A673 (cell line): ENCODE results near the gene SVIL.

ENCODE experiments used
- EZH2 ChIP-seq: fragments of 200-600 bp; sonication (generic); IDR thresholded peaks from 2 replicates; pipeline ENCODE4 v1.6.1; 2017; ENCODE audit warnings: borderline replicate concordance, low read depth, mild to moderate bottlenecking, mixed read lengths, antibody characterized with exemption, low read length; ENCODE audit not compliant: poor library complexity, severe bottlenecking
- TF ChIP-seq, protein P1 (sequence below): fragments of 300-800, 200-600 bp; sonication (generic); conservative IDR thresholded peaks from 2 replicates; pipeline ENCODE4 v1.5.1; 2017; ENCODE audit warnings: low read depth, mild to moderate bottlenecking, antibody characterized with exemption, low read length, moderate library complexity, mixed read lengths

GRCh38 chr10:29473087-29473356 is 161.7 kb downstream of the SVIL start:
- TF ChIP-seq EZH2, result no peak
- TF ChIP-seq, protein P1, sequence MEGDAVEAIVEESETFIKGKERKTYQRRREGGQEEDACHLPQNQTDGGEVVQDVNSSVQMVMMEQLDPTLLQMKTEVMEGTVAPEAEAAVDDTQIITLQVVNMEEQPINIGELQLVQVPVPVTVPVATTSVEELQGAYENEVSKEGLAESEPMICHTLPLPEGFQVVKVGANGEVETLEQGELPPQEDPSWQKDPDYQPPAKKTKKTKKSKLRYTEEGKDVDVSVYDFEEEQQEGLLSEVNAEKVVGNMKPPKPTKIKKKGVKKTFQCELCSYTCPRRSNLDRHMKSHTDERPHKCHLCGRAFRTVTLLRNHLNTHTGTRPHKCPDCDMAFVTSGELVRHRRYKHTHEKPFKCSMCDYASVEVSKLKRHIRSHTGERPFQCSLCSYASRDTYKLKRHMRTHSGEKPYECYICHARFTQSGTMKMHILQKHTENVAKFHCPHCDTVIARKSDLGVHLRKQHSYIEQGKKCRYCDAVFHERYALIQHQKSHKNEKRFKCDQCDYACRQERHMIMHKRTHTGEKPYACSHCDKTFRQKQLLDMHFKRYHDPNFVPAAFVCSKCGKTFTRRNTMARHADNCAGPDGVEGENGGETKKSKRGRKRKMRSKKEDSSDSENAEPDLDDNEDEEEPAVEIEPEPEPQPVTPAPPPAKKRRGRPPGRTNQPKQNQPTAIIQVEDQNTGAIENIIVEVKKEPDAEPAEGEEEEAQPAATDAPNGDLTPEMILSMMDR, result no peak
